GM21360 (cell line): ENCODE results near the gene CTDSPL.

Experiments
- ATAC-seq: cut with Tn5 transposase; IDR thresholded peaks from one replicate; pipeline ENCODE4 v1.9.1; 2021; ENCODE audit warnings: mild to moderate bottlenecking, moderate library complexity; ENCODE audit not compliant: unreplicated experiment

CTDSPL gene

GRCh38 chr3:37941608-37942508 lies 80.2 kb downstream of the CTDSPL start:
- ATAC-seq = no peak

DNA sequence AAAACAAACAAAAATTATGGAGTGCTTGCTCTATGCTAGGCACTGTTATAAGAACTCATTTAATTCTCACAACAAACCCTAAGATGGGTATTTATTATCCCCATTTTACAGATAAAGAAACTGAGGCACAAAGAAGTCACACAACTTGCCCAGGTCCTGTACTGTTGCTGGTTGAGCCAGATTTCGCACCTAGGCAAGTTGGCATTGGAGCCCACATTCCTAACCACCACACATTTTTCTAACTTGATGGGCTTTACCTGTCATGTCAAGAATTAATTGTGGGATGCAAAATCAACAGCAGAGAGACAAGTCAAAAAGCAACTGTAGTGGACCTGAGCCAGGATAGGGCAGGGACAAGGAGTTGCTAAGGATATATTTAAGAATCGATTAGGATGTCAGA lies 81.0 kb downstream of the CTDSPL start:
- no peak for ATAC-seq

- ATAC-seq = no peak
These were observed 81.4 kb downstream of the CTDSPL start for GRCh38 chr3:37943126-37943525.

DNA sequence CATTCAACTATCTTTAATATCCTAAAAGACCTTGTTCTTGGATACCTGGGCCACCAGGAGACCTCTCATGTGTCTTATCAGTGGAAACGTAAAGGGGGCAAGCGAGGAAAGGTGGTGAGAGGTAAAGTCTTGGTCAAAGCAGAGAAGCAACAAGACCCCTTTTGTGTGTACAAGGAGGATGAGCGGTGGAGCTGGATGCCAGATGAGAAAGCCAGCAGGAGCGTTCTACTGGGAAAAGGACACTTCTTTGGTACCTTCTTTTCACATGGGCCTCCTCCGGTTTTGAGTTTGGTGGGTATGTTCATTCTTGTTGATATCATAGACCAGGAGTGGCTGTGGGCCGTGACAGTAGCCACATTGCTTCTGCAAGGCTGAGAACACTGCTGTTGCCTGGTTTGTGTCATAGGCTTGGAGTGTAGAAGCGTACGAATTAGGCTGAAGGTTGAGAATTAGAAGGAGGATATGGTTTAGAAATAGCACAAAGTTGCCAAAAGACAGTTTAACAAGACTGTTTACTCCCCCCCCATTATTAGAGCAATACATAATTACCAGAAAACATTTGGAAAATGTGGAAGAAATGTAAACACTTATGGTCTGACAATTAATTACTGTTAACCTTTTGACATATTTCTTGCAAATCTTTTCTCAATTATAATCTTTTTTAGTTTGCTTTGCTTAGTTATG lies 82.1 kb downstream of the CTDSPL start:
- no peak for ATAC-seq

- no peak for ATAC-seq
These were observed 82.7 kb downstream of the CTDSPL start for GRCh38 chr3:37944391-37944842.

DNA sequence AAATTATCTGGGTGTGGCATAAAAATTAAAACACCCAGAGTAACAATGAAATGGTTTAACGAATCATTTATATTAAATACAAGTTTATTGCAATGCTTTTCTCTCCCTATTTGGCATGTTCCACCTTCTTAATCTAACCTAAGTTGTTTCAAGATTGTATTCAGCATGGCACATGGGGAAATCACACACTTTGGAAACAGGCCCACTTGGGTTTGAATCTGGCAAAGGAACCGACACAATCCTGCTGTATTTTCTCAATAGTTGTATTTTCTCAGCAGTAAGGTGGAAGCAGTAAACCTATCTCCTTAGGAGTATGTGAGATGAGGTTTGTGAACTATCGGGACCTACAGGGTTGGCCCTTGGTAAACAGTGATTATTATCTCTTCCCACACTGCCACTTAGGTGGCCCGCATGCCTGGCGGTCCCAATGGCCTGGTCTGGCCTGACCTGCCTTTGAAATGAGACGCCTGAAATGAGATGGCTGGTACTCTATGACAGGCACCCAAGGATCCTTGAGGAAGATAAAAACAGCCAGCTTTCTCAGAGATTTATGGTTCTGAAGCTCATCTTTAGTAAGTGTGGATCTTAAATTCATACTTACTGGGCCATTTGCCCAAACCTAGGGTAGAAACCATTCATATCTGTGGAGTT lies 83.6 kb downstream of the CTDSPL start:
- no peak for ATAC-seq

DNA sequence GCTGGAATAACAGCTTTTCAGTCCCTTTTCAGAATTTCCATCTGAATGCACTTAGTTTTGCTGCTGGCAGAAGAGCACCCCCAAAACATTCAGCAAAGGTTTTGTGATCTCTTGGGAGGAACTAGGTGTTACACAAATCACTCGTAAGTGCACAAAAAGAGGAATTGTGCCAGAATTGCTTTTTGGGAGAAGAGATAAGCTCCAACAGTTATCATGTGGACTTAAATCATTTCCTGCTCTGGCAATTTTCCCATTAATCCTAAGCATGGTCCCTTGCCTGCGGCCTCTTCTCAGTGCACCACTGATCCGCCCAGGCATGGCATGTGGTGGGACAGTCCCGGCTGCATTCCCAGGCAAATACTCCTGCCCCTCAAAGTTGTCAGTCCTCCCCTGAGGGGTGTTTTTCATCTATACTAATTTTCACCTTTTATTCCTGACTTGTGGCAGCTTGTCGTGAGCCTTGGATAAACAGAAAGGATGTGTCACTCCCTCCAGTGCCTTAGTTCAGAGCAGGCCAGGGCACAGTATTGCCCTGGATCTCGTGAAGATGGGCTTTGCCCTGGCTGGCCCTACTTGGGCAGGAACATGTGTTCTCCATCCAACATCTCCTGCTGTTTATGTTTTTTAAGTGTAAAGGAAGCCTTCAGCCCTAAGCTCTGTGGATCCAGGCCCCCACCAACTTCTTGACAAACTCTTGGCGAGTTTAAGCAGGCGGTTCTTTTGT lies 84.3 kb downstream of the CTDSPL start:
- ATAC-seq = no peak

DNA sequence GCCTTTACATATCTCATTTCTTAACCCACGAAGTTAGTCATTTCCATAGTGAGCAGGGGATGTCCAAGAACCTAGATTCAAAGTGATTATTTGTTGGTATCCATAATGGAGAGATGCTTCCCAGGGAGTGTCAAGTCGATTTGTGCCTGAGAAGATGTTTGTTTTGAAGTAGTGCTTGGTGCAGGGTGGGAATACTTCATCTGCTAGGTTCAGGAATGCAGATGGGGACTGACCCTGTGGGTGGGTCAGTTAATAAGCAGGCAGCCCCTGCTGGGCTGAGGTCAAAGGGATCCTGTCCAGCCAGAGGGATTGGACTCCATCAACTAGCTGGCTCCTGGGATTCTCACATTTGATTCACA lies 84.8 kb downstream of the CTDSPL start:
- ATAC-seq = no peak

DNA sequence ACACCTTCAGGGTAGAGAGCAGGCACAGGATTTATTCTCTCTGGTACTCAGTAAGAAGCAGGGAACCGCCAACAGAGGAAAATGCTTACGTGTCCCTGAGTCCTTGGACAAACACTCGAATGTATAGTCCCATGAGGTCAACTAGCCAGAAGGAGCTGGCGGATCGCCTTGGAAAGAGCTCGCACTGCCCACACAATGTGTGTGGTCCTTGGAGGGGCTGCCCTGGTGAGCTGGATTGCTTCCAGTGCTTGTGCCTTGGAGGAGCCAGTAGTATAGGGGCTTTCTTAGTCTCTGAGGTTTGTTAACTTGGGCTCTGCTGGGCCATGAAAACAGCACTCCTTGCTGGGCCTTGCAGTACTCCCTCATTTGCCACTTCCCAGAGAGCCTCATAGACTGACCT lies 88.2 kb downstream of the CTDSPL start:
- no peak for ATAC-seq

- no peak for ATAC-seq
These were observed 90.9 kb downstream of the CTDSPL start for GRCh38 chr3:37952564-37952963.

GRCh38 chr3:37953226-37953625 lies 91.5 kb downstream of the CTDSPL start:
- ATAC-seq = no peak

DNA sequence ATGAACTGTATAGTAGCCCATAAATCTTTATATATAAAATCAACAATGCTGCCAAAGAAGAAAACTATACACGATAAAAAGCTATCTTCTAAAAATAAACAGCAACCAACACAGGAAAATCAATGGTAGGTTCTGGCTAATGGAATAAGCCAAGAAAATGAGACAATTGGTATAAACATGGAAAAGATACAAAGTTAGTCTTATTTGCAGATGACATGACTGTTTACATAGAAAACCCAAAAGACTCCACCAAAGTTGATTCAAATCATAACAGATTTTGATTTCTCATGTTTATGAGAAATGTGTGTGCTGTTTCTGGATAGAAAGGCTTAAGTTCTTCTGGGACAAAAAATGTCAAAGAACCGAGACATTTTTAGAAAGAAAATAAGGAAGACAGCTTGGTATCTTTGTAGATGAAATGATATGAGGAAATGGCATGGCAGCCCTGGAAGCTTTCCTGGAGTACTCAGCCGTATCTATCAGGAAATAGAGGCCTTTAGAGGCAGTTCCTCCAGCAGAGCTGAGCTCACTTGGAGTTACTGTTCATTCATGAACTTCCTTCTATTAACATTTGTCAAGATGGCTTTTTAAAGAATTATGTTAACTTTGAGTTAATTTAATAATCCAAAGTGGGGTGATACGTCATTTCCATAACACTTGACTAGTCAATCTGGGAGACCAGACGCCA lies 92.2 kb downstream of the CTDSPL start:
- ATAC-seq = no peak

DNA sequence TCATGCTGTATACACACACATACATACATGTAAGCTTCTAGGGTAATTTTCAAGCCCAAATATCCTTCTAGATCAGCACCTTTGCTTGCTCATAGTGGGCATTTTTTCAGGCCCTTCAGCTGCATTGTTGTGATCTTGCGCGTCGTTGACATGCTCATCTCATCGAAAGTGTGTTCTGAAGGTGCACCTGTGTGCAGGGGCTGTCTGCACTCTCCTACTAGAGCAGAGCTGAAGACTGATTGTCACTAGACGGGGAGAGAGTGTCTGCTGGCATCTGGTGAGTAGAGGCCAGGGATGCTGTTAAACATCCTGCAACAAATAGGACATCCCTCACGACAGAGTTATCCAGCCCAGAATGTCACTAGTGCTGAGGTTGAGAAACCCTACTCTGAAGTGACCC lies 93.2 kb downstream of the CTDSPL start:
- no peak for ATAC-seq

DNA sequence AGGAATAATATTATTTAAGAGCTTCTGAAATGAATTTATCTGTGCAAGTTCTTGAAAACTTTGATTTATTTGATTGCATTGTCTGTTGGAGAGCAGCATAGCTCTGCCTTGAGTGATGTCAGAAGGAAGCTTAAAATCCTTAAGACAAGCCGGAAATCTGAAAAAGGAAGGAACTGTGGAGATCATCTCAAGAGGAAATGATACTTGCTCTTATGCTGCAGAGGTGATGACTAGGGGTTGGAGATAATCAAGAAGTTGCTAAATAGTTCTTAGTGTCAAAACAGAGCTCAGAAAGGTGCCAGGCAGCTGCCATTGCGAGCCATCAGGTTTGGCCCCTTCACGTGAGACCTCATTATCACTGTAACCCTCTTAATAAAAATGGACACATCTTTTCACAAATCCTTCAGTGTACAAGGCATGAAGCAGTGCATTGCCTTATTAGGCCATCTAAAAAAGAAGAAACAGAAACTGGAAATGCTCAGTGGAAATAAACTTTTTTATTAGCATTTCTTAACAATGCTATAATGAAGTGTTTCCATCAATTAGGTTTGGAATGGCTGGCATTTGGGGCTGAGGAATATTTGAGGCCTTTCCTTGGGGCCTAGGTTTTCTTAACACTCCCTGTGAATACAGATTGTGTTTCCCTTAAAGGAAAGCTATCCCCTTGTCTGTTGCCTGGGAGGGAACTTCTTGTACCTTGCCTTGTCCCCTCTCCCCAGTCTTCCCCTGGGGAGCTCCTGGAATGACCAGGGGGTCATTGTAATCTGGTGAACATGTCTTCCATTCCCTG lies 94.4 kb downstream of the CTDSPL start:
- no peak for ATAC-seq

DNA sequence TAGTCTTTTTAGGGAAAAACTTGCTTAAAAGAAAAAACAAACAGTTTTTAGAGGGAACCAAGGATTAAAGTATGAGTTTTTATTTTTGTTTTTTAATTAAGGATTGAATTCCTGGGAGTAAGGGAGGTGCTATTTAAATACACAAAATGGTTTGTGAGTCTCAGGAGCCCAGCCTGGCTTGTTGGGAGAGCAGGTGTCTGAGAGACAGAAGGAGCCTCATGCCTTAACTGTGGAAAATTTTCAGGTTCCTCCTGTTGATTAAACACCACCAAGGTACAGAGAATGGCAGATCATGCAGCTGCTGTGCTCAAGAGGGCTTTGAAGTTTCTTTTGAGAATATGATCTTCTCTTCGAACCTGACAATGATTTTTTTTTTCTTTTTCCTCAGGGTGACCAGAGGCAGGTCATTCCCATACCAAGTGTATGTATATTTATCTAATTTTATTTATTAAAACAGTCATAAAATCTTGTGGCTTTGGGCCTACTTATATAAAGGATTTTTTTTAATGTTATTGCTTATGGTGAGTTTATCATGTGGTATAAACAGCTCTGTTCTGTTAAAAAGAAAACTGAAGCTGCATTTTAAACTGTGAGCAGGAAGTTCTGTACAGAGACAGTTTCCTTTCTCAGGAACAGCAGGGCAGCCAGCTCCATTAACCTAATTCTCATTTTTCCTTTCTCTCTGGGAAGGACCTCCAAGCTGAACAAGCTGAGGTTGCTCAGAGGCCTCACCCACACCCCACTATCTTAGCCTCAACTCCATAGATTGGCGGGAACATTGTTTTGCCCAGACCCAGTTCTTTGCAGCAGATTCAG lies 95.3 kb downstream of the CTDSPL start:
- no peak for ATAC-seq

- no peak for ATAC-seq
These were observed 95.9 kb downstream of the CTDSPL start for GRCh38 chr3:37957539-37957936.

- ATAC-seq = no peak
These were observed 100.1 kb downstream of the CTDSPL start for GRCh38 chr3:37961622-37962431.

DNA sequence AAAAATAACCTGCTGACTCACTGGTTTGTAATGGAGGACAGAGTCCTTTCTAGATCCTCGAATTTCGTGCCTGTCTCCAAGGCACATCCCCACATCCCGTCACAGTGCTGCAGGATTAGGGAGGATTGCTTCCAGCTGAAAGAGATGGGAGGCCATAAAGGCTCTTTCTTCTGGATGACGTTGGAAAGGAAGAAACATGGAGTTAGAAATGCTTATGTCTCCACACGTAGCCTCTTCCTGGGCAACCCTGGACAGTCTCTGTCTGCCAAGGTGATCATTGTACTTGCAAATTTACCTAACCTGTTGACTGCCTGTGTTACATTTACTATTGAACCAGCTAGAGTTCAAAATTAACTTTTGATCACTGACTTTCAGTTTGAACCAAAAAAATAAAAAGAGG lies 101.3 kb downstream of the CTDSPL start:
- ATAC-seq = no peak
